LNCAP (cell line): ENCODE results near the gene SPG7.

Experiments
- CTCF ChIP-seq: fragments of 450-650 bp; IDR thresholded peaks from 2 replicates; pipeline ENCODE4 v1.5.1; 2017; ENCODE audit warnings: mild to moderate bottlenecking

The SPG7 gene

GRCh38 chr16:89538286-89538685 is 30.1 kb downstream of the SPG7 start:
- TF ChIP-seq CTCF: no peak

- TF ChIP-seq CTCF: no peak
Measured at GRCh38 chr16:89540557-89540956, 32.4 kb downstream of the SPG7 start.

- TF ChIP-seq CTCF: no peak
Measured at GRCh38 chr16:89541792-89542191, 33.6 kb downstream of the SPG7 start.

GRCh38 chr16:89544113-89544512 is 35.9 kb downstream of the SPG7 start:
- TF ChIP-seq CTCF: no peak

- no peak for TF ChIP-seq CTCF
Measured at GRCh38 chr16:89544713-89545043, 36.5 kb downstream of the SPG7 start.

GRCh38 chr16:89545044-89545830 is 37.0 kb downstream of the SPG7 start:
- TF ChIP-seq CTCF: no peak

GRCh38 chr16:89545831-89546574 is 37.8 kb downstream of the SPG7 start:
- TF ChIP-seq CTCF: no peak
